ENCODE results near the gene RIN3. TPM values are rescaled to one million over a fixed set of nuclear protein-coding genes. Genes with fewer than 3 reads are reported as not detected.

The RIN3 gene
- total and polyA plus RNA-seq, 10 of the 15 experiments (the other 5 are each of a cell fraction or from before 2014, with no cell fraction given): 0.91 to 23.3 (median 6.3) TPM

- TF ChIP-seq NR2C1 (IDR thresholded peaks at IDR 0.05) (no peak), HDAC2 (IDR thresholded peaks at IDR 0.05) (no peak), SMAD1 (IDR thresholded peaks at IDR 0.05; ENCODE audit: low read depth, partially characterized antibody) (no peak), MXI1 (IDR thresholded peaks at IDR 0.05; ENCODE audit: low read depth, low read length) (peak; percentile 87)
- TF ChIP-seq, protein P1, sequence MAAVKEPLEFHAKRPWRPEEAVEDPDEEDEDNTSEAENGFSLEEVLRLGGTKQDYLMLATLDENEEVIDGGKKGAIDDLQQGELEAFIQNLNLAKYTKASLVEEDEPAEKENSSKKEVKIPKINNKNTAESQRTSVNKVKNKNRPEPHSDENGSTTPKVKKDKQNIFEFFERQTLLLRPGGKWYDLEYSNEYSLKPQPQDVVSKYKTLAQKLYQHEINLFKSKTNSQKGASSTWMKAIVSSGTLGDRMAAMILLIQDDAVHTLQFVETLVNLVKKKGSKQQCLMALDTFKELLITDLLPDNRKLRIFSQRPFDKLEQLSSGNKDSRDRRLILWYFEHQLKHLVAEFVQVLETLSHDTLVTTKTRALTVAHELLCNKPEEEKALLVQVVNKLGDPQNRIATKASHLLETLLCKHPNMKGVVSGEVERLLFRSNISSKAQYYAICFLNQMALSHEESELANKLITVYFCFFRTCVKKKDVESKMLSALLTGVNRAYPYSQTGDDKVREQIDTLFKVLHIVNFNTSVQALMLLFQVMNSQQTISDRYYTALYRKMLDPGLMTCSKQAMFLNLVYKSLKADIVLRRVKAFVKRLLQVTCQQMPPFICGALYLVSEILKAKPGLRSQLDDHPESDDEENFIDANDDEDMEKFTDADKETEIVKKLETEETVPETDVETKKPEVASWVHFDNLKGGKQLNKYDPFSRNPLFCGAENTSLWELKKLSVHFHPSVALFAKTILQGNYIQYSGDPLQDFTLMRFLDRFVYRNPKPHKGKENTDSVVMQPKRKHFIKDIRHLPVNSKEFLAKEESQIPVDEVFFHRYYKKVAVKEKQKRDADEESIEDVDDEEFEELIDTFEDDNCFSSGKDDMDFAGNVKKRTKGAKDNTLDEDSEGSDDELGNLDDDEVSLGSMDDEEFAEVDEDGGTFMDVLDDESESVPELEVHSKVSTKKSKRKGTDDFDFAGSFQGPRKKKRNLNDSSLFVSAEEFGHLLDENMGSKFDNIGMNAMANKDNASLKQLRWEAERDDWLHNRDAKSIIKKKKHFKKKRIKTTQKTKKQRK (IDR thresholded peaks at IDR 0.05; ENCODE audit: low read depth, low read length): no peak
- TF ChIP-seq, protein P2, sequence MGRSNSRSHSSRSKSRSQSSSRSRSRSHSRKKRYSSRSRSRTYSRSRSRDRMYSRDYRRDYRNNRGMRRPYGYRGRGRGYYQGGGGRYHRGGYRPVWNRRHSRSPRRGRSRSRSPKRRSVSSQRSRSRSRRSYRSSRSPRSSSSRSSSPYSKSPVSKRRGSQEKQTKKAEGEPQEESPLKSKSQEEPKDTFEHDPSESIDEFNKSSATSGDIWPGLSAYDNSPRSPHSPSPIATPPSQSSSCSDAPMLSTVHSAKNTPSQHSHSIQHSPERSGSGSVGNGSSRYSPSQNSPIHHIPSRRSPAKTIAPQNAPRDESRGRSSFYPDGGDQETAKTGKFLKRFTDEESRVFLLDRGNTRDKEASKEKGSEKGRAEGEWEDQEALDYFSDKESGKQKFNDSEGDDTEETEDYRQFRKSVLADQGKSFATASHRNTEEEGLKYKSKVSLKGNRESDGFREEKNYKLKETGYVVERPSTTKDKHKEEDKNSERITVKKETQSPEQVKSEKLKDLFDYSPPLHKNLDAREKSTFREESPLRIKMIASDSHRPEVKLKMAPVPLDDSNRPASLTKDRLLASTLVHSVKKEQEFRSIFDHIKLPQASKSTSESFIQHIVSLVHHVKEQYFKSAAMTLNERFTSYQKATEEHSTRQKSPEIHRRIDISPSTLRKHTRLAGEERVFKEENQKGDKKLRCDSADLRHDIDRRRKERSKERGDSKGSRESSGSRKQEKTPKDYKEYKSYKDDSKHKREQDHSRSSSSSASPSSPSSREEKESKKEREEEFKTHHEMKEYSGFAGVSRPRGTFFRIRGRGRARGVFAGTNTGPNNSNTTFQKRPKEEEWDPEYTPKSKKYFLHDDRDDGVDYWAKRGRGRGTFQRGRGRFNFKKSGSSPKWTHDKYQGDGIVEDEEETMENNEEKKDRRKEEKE (IDR thresholded peaks at IDR 0.05): no peak
These were observed 190.6 kb downstream of the RIN3 start (continued) for GRCh38 chr14:92704036-92704804.
